GM20000 (cell line): ENCODE data around the gene SEMA4D.

ENCODE experiments used
- DNase-seq: peaks from one replicate; pipeline ENCODE4 v3.0.0; 2012; ENCODE audit warnings: low spot score
- CTCF ChIP-seq: IDR thresholded peaks from 2 replicates; pipeline ENCODE4 v1.5.1; 2012; ENCODE audit warnings: mild to moderate bottlenecking, control low read depth; ENCODE audit errors: extremely low read depth, missing control alignments

Gene SEMA4D

DNA sequence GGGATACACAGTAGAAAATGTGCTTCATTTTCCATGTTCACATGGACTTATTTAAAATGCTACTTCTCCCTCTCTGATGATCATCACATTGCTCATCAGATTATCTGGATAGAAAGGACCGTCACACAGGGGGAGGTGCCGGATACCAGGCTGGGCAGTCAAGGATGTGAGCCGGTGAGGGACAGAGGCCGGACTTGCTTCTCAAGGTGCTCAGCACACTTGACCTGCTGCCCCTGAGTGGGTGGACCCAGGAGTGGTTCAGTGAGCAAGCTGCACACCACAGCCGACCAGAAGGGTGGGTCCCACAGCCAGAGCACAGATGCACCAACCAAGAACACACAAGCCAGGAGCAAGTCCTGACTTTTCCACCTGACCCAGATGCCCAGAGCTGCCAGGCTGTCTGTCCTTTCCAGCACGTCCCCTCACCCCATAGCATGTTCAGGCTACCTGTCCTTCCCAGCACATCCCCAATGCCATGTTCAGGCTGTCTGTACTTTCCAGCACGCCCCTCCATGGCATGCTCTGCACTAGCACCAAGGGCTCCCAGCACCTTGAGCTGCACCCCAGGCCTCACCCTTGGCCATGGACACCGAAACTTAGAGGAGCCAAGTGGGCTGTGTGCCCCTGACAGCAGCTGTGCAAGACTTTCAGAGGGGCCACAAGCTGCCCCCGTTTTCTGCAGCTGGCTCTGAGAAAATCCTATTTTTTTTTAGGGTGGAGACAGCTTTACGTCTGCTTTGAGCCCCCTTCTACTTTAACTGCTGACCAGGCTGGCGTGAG lies 101.8 kb downstream of the SEMA4D start:
- TF ChIP-seq CTCF = no peak

GRCh38 chr9:89394412-89394811 lies 103.5 kb downstream of the SEMA4D start:
- no peak for TF ChIP-seq CTCF
- no peak for DNase-seq

More for the DNA sequence above, 101.8 kb downstream of the SEMA4D start:
- no peak for DNase-seq

DNA sequence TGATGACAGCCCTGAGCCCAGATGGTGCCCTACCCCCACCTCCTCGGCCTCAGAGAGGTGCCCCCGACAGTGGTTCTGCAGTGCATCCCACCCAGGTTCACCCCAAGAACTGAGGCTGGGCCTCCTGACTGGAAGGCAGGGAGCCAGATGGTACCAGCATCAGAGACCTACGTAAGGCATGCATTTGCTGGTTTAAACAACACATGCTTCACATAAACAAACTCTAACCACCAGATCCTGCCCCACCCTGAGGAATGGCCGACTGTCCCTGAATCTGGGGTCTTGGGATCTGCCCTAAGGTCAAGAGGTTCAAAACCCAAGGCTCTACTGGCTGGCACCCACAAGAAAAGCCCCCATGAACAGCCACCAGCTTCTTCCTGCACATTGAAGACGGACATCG lies 106.3 kb downstream of the SEMA4D start:
- no peak for DNase-seq
- no peak for TF ChIP-seq CTCF

DNA sequence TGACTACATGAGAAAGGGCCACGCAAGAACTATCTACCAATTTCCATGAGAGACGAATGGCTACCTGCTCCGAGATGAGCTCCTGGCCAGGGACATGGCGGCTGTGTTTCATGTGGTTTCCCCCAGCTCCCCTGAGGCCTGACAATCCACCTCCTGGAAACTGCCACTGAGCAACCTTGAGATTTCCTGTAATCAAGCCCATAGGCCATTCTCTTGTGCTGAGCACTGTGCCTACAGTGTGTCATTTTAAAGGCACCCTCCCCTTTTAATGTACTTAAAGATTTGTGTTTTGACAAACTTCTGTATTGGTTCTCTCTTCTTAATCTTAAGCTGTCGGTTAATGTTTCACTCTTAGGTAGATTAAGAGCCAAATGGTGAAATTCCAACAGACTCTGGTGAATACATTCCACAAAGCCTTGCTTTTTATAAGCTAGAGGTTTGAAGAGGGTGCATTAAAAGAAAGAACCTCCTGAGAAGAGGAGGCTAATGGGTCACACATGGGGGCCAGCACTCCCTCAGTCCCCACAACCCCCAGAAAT lies 107.3 kb downstream of the SEMA4D start:
- TF ChIP-seq CTCF = no peak

GRCh38 chr9:89390068-89390555 lies 107.8 kb downstream of the SEMA4D start:
- no peak for DNase-seq
- TF ChIP-seq CTCF = no peak

More for the DNA sequence above, 107.3 kb downstream of the SEMA4D start:
- DNase-seq = no peak

GRCh38 chr9:89388868-89389177 lies 109.1 kb downstream of the SEMA4D start:
- TF ChIP-seq CTCF = no peak

DNA sequence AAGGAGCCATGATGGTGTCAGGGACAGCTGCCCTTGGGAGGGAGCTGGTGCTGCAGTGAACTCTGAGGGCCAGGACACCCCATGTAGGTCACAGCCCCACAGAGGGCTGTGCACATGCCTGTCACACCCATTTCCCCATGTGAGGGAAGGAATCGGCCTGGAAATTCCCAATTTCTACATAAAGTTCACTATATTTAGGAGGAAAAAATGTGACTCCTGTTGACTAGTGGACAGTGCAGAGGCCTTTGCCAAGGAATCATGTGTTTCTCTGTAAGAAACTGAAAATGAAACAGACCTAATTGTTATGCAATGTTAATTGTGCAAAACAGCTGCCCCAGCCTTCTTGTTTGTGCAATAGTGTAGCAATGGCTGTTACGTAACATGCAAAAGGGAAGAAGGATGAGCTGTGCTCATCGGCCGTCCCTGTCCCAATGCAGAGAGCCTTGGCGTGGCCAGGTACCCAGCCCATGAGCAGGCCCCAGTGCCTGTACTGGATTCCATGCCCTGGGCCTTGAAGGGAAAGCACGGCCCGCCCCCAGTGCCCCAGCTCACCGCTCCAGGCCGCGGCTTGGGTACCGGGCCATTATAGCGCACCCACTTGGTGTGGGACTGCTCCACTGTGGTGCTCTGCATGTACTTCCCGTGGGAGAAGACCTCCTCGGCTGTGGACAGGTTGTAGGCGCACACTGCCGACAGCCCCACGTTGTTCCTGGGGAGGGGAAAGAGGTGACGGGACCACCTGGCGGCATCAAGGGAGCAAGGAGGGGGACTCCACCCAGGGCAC lies 109.6 kb downstream of the SEMA4D start:
- no peak for TF ChIP-seq CTCF
- no peak for DNase-seq

More at GRCh38 chr9:89388868-89389177, 109.1 kb downstream of the SEMA4D start:
- DNase-seq = no peak
